OCI-LY3 (cell line): Measurements from ENCODE around the gene ITPR3.

Source experiments
- H2AFZ ChIP-seq: fragments of 200-600, 300-600 bp; shearing (Covaris generic); 2 replicates; pipeline ENCODE4 v1.6.0; 2014; ENCODE audit warnings: antibody characterized with exemption, low read depth, low read length
- H3K27ac ChIP-seq: fragments of 200-600, 300-600 bp; sonication (generic); 2 replicates; pipeline ENCODE4 v1.5.1; 2014; ENCODE audit warnings: mild to moderate bottlenecking, low read length, moderate library complexity, mixed read lengths
- H3K27me3 ChIP-seq: fragments of 200-600, 300-600 bp; sonication (generic); 2 replicates; pipeline ENCODE4 v1.6.1; 2014; ENCODE audit warnings: low read depth, low read length, mixed read lengths
- H3K36me3 ChIP-seq: fragments of 200-600, 300-600 bp; sonication (generic); replicated peaks from 2 replicates; pipeline ENCODE3; 2014; ENCODE audit warnings: low read depth, low read length, mixed read lengths
- H3K4me1 ChIP-seq: fragments of 300-600, 200-600 bp; sonication (generic); 2 replicates; pipeline ENCODE4 v1.6.1; 2014; ENCODE audit warnings: low read length, mixed read lengths
- H3K4me2 ChIP-seq: fragments of 200-600, 300-600 bp; sonication (generic); 2 replicates; pipeline ENCODE4 v1.6.1; 2014; ENCODE audit warnings: low read length, mixed read lengths
- H3K4me3 ChIP-seq: fragments of 300-600, 200-600 bp; sonication (generic); 2 replicates; pipeline ENCODE4 v1.5.1; 2014; ENCODE audit warnings: antibody characterized with exemption, mild to moderate bottlenecking, low read length, moderate library complexity
- H3K79me2 ChIP-seq: fragments of 300-600, 200-600 bp; shearing (Covaris generic); 2 replicates; pipeline ENCODE4 v1.6.1; 2014; ENCODE audit warnings: mild to moderate bottlenecking, low read length, mixed read lengths
- H3K9ac ChIP-seq: fragments of 300-600, 200-600 bp; shearing (Covaris generic); 2 replicates; pipeline ENCODE4 v1.6.0; 2014; ENCODE audit warnings: mild to moderate bottlenecking, low read length, moderate library complexity
- H3K9me3 ChIP-seq: fragments of 200-600, 300-600 bp; shearing (Covaris generic); 2 replicates; pipeline ENCODE4 v1.6.1; 2014; ENCODE audit warnings: low read length, mixed read lengths; ENCODE audit not compliant: insufficient read depth
- H4K20me1 ChIP-seq: fragments of 200-600, 300-600 bp; sonication (generic); 2 replicates; pipeline ENCODE4 v1.6.1; 2016; ENCODE audit warnings: low read length, mixed read lengths; ENCODE audit not compliant: insufficient read depth
- EZH2phosphoT487 ChIP-seq: fragments of 200-600 bp; shearing (Covaris generic); IDR thresholded peaks from 2 replicates; pipeline ENCODE4 v1.6.1; 2018; ENCODE audit warnings: antibody characterized with exemption, mixed run types, low read depth
- TF ChIP-seq, protein P1 (sequence below): fragments of 200-600, 300-600 bp; sonication (generic); IDR thresholded peaks from 2 replicates; pipeline ENCODE4 v1.5.1; 2014; ENCODE audit warnings: antibody characterized with exemption, low read length, low read depth

Gene ITPR3

DNA sequence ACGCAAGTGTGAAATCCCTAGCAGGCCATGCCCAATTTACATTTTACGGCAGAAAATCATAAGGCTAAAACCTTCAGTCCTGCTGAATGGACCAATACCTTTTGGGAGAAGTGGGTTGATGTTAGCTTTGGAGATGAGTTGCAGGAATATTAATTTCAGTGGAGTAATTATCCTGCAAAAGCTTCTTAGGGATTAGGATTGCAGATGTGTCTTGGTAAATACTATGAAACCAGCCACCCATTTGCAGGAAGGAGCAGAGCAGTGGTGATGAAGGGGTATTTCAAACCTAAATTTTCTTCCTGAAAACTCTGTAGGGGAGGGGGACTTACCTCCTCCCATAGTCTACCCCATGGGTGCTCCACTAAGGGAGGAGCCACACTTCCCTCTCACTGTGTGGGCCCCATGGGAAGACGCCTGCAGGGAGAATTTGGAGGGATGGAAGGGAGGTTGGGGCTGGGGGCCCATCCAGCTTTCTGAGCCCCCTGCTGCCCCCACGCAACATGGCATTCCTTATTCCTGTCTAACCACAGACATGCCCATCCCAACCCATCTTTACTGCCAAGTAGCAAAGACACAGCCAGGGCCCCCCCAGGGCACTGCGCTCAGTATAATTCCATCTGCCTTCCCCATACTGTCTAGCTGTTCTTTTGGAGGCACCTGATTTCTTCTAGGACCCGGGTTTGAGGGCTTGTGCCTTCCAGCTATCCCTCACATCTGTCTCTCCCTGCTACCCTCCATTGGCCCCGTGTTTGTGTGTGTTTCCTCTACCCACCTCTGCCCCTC is 105.0 kb downstream of the ITPR3 start:
- no peak overlapping the region for H2AFZ ChIP-seq
- peaks cover 5% of the 10 kb centered on the region for H3K4me1 ChIP-seq
- no peaks in the 10 kb centered on the region for H4K20me1 ChIP-seq
- H3K4me2 ChIP-seq, result no peak overlapping the region
- H3K27me3 ChIP-seq, result peaks cover 27% of the 10 kb centered on the region
- H3K4me3 ChIP-seq, result no peak overlapping the region
- H3K36me3 ChIP-seq, result no peaks in the 10 kb centered on the region
- H3K27ac ChIP-seq, result no peak overlapping the region
- no peak overlapping the region for H3K9ac ChIP-seq
- H3K79me2 ChIP-seq, result no peaks in the 10 kb centered on the region
- TF ChIP-seq, protein P1, sequence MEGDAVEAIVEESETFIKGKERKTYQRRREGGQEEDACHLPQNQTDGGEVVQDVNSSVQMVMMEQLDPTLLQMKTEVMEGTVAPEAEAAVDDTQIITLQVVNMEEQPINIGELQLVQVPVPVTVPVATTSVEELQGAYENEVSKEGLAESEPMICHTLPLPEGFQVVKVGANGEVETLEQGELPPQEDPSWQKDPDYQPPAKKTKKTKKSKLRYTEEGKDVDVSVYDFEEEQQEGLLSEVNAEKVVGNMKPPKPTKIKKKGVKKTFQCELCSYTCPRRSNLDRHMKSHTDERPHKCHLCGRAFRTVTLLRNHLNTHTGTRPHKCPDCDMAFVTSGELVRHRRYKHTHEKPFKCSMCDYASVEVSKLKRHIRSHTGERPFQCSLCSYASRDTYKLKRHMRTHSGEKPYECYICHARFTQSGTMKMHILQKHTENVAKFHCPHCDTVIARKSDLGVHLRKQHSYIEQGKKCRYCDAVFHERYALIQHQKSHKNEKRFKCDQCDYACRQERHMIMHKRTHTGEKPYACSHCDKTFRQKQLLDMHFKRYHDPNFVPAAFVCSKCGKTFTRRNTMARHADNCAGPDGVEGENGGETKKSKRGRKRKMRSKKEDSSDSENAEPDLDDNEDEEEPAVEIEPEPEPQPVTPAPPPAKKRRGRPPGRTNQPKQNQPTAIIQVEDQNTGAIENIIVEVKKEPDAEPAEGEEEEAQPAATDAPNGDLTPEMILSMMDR, result no peak
- TF ChIP-seq EZH2phosphoT487, result no peak
- no peaks in the 10 kb centered on the region for H3K9me3 ChIP-seq

DNA sequence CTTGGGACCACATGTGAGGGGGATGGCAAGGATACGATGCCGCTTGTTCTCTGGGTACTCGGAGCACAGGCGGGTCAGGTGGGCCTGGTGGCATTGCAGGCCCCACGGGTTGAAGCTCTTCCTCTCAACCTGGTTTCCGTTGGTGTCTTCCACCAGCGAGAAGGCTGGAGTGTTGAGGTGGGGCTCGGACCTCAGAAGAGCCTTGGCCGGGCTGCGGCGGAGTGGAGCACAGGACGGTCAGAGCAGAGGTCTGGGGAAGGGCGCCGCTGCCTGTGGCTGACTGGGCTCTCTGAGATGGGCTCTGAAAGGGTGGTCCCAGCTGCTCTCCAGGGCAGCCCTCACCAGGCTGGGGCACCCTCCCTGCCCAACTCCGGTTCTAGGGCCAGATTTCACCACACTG is 105.6 kb downstream of the ITPR3 start:
- Histone ChIP-seq H2AFZ (no peak overlapping the region), H4K20me1 (no peaks in the 10 kb centered on the region), H3K4me3 (no peak overlapping the region), H3K9me3 (no peaks in the 10 kb centered on the region), H3K9ac (no peak overlapping the region), H3K27me3 (peaks cover 27% of the 10 kb centered on the region), H3K79me2 (no peaks in the 10 kb centered on the region), H3K4me1 (no peaks in the 10 kb centered on the region), H3K4me2 (no peak overlapping the region), H3K36me3 (no peaks in the 10 kb centered on the region), H3K27ac (no peak overlapping the region)
- TF ChIP-seq, protein P1, result no peak
- no peak for TF ChIP-seq EZH2phosphoT487

DNA sequence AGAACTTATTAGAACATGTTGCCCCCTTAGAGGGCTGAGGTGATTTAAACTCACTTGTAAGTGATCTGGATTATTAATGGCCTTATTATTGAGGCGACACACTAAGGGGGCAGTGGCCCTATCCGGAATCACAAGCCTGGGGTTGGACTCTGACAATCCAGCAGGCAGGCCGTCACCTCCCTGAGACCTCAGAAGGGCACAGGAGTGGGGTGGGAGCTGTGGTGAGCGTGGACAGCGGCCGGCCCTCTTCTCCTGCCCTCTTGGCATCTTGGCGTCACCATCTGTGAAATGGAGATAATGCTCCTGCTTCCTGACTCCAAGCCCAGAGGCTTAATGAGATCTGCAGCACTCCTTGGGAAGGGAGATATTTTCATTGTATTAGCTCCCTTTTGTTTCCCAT is 106.0 kb downstream of the ITPR3 start:
- Histone ChIP-seq H3K9ac (no peak overlapping the region), H3K4me2 (no peak overlapping the region), H3K79me2 (no peaks in the 10 kb centered on the region), H4K20me1 (no peaks in the 10 kb centered on the region), H2AFZ (no peak overlapping the region), H3K27ac (no peak overlapping the region), H3K9me3 (no peaks in the 10 kb centered on the region), H3K4me1 (no peaks in the 10 kb centered on the region), H3K27me3 (peaks cover 25% of the 10 kb centered on the region), H3K4me3 (no peak overlapping the region), H3K36me3 (no peaks in the 10 kb centered on the region)
- TF ChIP-seq, protein P1, result no peak
- no peak for TF ChIP-seq EZH2phosphoT487

DNA sequence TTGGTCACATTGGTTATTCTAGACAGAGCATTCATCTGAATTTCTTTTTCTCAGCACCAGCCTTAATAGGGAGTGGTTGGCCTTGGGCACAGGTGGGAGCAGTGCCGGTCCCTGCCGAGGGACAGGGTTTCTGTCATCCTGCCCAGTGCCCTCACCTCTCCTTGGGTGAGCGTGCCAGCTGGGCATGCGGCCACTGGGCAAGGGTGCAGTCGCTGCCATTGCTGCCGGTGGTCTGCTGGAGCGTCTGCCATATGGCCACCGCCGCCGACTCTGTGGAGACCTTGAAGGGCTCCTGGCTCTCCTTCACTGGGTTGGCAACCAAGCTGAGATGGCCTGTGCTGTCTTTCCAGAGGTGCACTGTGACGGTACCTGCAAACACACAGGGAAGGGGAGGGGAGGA is 106.8 kb downstream of the ITPR3 start:
- H3K4me1 ChIP-seq, result no peaks in the 10 kb centered on the region
- H3K9ac ChIP-seq, result no peak overlapping the region
- no peak for TF ChIP-seq EZH2phosphoT487
- TF ChIP-seq, protein P1, result no peak
- H3K79me2 ChIP-seq, result no peaks in the 10 kb centered on the region
- H4K20me1 ChIP-seq, result no peaks in the 10 kb centered on the region
- H3K4me3 ChIP-seq, result no peak overlapping the region
- no peak overlapping the region for H2AFZ ChIP-seq
- no peaks in the 10 kb centered on the region for H3K9me3 ChIP-seq
- H3K27ac ChIP-seq, result no peak overlapping the region
- no peak overlapping the region for H3K4me2 ChIP-seq
- no peaks in the 10 kb centered on the region for H3K36me3 ChIP-seq
- H3K27me3 ChIP-seq, result peaks cover 18% of the 10 kb centered on the region
